Measurements from ENCODE around the gene SLC4A3.

The SLC4A3 gene

GRCh38 chr2:219627103-219628100 is at the start of gene SLC4A3:
SLC4A3 (plus strand) TSS chr2:219627630; CDS start chr2:219627993, 363 bp downstream.
- DNase-seq: peak; percentile 92

- DNase-seq: no peak
Measured at GRCh38 chr2:219578811-219579613, 48.4 kb upstream of the SLC4A3 start.

GRCh38 chr2:219581346-219581745 is 46.1 kb upstream of the SLC4A3 start:
- no peak for DNase-seq

- DNase-seq: no peak
Measured at GRCh38 chr2:219591091-219591490, 36.3 kb upstream of the SLC4A3 start.

GRCh38 chr2:219592736-219593135 is 34.7 kb upstream of the SLC4A3 start:
- DNase-seq: no peak

GRCh38 chr2:219593154-219593553 is 34.3 kb upstream of the SLC4A3 start:
- DNase-seq: no peak

- no peak for DNase-seq
Measured at GRCh38 chr2:219595256-219595655, 32.2 kb upstream of the SLC4A3 start.

GRCh38 chr2:219596954-219597551 is 30.4 kb upstream of the SLC4A3 start:
- no peak for DNase-seq

GRCh38 chr2:219597552-219598307 is 29.7 kb upstream of the SLC4A3 start, which contains the start of gene STK11IP:
STK11IP (plus strand) TSS chr2:219597857; CDS start chr2:219598120, 263 bp downstream.
- DNase-seq: peak; percentile 94

- no peak for DNase-seq
Measured at GRCh38 chr2:219598308-219599078, 28.9 kb upstream of the SLC4A3 start.

GRCh38 chr2:219603771-219604170 is 23.7 kb upstream of the SLC4A3 start:
- DNase-seq: no peak

GRCh38 chr2:219605607-219605954 is 21.8 kb upstream of the SLC4A3 start:
- DNase-seq: no peak

- no peak for DNase-seq
Measured at GRCh38 chr2:219607931-219608330, 19.5 kb upstream of the SLC4A3 start.

- no peak for DNase-seq
Measured at GRCh38 chr2:219608399-219608964, 18.9 kb upstream of the SLC4A3 start.

- no peak for DNase-seq
Measured at GRCh38 chr2:219609149-219609750, 18.2 kb upstream of the SLC4A3 start.

- no peak for DNase-seq
Measured at GRCh38 chr2:219611306-219611705, 16.1 kb upstream of the SLC4A3 start.

GRCh38 chr2:219611866-219612576 is 15.4 kb upstream of the SLC4A3 start:
- DNase-seq: no peak

- DNase-seq: no peak
Measured at GRCh38 chr2:219612577-219613286, 14.7 kb upstream of the SLC4A3 start.

- DNase-seq: no peak
Measured at GRCh38 chr2:219613461-219614070, 13.9 kb upstream of the SLC4A3 start.
